GM19372 (cell line): Measurements from ENCODE around the gene RBM4B.

Experiments
- ATAC-seq: cut with Tn5 transposase; IDR thresholded peaks from one replicate; pipeline ENCODE4 v1.9.1; 2021; ENCODE audit warnings: mild to moderate bottlenecking, low read depth, moderate library complexity; ENCODE audit not compliant: unreplicated experiment

Gene RBM4B

DNA sequence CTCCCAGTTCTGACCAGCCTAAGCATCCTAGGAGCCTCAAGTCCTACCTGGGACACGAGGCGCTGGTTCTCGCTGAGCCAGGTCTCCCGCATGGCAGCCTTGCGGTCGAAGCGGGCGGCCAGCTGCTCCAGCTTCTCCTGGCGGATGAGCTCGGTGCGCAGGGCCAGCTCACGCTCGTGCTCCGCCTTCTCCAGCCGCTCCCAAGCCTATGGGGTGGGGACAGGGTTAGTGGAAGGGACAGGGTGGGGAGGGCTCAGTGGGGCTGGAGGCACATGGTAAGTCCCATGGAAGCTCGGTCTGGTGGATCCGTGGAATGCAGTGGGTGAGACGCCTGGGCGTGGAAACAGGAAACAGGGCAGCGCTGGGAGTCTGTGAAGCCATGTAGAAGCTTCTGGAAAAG lies 30.4 kb upstream of the RBM4B start:
- ATAC-seq, result no peak

DNA sequence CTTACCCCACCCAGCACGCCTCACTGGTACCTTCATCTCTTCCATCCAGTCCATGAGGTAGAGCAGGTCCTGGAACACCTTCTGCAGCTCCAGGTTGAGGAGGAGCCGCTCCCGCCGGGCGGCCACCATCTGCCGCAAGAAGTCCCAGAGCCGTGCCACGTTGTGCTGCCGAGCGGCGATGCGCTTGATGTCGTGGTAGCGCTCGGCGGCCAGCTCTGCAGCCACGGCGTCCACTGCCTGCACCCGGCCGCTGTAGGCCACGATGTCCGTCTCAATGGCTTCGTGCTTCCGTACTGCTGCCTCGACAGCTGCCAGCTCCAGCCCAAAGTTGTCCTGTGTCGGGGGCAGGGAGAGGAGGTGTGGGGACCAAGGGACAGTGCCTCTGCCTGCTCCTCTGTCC lies 29.8 kb upstream of the RBM4B start:
- no peak for ATAC-seq

DNA sequence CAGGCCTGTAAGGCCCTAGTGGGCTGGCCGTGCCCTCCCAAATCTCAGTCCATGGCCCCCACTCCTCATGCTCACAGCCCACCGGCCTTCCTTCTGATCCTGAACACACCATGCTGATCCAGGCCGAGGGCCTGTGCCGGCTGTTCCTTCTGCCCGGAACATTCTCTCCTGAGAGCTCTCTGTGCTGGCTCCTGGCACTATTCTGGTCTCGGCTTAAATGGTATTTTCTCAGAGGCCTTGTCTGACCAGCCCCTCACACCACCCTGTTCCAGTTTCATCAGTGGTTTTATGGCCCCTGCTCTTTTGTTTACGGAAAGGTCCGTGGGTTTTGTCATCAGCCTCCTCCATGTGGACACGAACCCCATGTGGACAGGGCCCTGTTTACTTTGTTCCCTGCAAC lies 29.3 kb upstream of the RBM4B start:
- ATAC-seq, result no peak

DNA sequence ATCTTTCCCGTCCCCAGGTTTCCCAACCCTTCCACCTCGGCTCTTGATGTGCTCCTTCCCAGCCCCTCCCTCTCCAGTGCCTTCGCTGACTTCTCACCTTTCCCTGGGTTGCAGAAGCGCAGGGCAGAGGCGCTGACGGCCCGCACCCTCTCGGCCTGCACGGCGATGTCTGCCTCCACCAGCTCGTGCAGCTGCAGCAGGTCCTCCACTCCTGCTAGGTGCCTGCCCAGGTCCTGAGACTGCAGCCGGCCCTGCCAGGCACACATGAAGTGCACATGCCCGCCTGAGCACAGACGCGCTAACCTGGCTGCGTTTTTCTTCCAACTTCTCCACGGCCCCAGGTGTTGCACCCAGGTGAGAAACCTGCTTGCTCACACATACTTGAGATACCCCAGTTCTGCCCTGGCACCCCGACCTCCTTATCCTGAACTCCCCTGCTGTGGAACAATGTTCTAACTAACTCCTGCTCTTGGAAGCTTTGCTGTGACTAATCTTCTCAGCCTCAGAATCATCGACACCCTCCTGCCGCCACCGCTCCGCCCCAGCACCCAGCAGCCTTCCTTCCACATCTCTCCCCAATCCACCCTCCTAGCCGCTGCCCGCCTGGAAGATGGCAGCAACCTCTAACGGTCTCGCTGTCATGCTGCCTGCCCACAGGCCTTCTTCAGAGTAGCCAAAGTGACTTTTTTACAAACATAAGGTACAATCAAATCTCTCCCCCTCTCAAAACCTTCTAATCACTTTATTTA lies 28.1 kb upstream of the RBM4B start:
- ATAC-seq, result no peak

DNA sequence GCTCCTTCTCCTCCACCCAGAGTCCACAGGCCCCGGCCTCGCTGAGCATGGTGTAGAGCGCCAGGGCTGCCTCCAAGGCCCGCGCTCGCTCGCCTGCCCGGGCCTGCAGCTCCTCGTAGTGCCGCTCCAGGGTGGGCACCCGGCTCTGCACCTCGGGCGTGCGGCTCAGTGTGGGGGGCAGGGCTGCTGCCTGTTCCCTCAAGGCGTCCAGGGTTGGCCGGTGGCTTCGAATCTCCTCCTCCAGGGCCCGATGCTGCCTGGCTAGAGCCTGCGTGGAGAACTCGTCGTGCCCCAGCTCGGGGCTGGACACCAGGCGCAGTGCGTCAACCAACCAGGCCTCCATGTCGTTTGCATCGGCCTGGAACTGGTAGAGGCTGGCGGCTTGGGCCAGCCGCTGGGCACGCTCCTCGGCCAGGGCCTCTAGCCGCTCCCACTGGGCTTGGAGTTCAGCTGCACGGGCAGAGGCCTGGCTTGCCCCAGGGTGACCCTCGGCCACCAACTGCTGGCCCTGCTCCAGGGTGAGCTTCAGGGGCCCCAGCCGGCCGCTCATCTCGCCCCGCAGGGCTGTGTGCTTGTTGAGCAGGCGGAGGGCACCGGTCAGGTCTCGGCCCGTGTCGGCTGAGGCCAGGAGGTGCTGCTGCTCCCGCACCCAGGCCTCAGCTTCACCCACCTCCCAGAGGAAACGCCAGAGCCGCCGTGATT lies 27.1 kb upstream of the RBM4B start:
- ATAC-seq, result no peak

DNA sequence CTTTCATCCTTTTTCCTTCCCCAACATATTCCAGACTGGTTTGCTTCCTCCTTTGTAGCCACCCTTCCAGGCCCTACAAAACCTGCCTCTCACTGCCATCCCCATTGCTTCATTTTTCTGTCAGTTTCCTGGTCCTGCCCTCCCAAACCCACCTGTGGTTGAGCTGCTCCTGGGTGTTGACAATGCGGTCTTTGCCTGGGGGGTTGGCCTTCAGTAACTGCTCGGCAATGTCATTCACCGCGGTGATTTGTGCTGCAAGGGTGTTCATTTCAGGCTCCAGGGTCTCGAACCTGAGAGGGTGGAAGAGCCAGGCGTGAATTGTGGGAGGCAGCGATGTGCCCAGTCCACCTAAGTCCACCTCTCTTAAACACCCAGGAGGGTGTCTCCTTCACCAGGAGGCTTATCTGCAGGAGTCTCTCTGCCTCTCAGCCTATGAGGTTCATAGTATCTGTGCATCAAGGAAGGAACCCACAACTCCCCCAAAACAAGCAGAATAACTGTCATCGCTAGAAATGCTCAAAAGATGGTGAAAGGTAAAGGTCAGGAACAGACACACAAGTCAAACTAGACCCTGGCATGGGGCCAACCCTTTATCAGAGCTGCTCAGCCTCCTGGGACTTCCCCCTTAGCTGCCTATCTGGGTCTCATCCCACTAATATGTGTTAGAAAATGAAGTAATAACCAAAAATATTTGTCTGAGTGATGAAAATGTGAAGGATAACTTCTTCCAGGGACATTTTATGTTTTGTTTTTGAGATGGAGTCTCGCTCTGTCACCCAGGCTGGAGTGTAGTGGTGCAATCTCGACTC lies 23.9 kb upstream of the RBM4B start:
- no peak for ATAC-seq

DNA sequence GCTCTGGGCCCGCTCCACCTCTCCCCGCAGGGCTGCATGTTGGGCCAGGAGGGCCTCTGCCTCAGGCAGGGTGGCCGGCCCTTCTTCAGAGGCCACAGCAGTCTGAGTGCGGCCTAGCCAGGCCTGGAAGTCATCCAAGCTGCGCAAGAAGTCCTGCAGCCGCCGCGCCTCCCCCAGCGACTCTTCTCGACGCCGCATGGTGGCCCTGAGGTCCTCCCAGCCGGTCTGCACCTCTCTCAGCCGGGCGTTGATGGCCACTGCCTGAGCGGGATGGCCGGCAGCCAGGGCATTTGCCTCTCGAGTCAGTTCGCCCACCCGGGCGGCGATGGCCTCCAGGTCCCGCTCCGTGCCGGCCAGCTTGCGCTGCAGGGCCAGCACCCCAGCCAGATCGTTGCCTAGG lies 23.1 kb upstream of the RBM4B start:
- ATAC-seq, result no peak

DNA sequence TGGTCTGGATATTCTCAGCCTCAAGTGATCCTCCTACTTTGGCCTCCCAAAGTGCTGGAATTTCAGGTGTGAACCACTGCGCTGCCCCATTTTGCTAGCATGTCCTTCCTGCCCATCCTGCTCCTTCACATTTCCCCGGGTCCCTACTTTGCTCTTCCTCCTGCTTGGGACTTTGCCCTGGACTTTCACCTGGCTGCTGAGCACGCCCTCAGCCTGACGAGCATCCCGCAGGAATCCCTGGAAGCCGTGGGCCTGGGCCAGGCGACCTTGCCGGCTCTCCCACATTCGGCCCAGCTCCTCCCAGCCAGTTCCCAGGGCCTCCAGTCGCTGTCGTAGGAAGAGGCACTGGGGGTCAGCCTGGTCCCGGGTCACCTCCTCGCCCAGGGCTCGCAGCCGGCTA lies 22.6 kb upstream of the RBM4B start:
- no peak for ATAC-seq

DNA sequence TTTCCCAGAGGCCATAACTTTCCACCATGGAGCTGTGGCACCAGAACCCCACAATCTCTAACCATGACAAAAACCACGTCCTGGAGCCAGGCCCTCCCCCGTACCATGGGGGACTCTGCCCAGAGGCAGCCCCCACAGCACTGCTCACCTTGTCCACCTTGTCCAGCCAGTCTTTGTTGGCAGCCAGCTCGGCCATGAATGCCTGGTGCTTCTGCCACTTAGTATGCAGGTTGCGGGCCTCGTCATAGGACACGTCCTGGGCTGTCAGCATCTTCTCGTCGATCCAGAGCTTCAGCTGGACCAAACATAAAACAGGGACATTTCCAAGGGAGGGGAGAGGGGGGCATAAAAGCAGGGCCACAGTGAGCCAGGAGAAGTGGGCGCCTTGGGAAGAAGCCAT lies 20.8 kb upstream of the RBM4B start:
- ATAC-seq, result no peak

DNA sequence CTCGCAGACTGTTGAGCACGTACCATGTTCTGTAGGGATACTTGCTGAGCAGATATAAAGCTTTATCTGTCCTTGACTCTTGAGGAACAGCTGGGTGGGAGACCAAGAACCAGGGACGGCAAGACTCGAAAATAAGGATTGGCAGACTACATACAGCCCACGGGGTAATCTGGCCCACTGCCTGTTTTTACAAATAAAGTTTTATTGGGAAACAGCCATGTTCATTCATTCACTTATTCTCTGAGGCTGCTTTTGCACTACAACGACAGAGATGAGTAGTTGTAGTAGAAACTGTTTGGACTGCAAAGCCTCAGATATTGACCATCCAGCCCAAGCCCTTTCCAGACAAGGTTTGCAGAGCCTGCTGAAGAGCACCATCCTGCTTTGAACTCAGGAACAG lies 20.3 kb upstream of the RBM4B start:
- ATAC-seq, result no peak

DNA sequence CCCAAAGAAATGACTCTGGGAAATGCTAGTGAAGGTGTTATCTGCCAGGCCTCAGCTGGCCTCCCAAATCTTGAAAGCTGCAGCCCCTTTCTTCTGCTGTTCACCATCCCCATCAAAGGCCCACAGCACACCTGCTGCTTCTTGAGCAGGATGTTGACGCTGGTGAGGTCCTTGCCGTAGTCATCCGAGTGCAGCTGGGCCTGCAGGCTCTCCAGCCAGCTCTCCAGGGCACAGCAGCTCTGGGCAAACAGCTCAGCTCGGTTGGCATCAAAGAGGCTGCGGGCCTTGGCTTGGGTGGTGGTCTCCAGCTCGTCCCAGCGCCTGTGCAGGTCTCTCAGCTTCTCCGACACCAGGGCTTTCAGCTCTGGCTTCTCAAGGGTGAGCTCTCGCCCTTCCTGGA lies 18.5 kb upstream of the RBM4B start:
- no peak for ATAC-seq

DNA sequence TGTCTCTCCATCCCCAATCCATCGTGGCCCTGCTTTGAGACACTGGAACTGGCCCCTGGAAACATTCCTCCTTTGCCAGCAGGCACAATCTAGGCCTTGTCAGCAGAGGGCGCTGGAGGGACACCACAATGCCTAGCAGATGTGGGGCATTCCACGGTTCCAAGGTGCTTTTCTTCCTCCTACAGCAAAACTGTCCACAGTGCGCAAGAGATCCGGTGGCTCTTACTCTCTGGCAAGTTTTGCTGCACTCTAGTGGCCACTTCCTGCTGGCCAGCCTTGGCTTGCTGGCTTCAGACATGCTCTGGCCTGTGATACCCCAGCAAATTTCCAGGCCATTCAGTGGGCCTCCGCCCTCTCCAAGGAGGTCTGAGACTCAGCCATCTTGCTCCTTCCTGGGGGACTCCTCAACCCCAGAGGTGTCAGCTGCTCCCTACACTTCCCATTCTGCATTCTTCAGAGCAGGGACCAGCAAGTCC lies 17.1 kb upstream of the RBM4B start:
- ATAC-seq, result no peak

DNA sequence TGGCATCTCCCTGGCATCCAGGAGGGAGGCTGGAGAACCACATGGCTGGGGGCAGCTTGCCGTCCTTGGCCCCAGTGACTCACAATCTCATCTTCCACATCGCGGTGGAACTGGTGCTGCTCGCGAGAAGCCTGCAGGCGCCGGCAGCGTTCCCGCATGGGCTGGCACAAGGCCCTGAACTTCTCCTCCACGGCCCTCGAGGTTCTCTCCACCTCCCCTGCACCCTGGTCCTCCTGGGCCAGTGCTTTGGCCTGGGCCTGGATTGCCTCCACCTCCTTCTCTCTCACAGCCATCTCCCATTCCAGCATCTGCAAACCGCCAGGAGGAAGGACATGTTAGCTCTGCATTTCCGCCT lies 16.3 kb upstream of the RBM4B start:
- ATAC-seq, result no peak

DNA sequence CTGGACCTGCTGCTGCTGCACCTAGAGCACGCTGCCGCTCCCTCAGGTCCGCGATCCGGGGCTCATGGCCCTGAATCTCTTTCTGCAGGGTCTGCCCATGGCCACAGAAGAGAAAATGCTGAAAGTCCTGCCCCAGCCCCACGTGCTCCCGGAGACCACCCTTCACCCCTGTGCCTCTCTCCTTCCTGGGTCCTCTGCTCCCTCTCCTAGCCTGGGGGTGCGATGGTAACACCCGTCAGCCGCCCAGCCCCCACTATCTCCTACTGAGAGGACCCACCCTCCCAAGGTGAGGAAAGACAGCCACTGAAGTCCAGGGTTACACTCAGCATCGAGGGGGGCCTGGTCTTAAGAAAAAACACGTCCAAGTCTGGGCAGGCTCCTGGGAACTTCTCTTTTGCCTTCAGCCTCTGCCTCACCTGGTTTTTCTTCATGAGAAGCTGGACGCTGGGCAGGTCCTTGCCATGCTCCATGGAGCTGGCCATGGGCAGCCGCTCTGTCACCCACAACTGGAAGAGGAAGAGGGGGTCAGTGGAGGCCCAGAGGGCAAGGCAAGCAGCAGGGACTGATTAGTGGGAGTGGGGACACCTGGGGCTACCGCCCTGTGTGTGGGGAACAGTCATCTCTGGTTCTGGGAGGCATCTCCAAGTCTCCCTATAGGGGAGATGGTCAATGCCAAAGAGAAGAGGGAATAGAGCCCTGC lies 15.8 kb upstream of the RBM4B start:
- ATAC-seq, result no peak

DNA sequence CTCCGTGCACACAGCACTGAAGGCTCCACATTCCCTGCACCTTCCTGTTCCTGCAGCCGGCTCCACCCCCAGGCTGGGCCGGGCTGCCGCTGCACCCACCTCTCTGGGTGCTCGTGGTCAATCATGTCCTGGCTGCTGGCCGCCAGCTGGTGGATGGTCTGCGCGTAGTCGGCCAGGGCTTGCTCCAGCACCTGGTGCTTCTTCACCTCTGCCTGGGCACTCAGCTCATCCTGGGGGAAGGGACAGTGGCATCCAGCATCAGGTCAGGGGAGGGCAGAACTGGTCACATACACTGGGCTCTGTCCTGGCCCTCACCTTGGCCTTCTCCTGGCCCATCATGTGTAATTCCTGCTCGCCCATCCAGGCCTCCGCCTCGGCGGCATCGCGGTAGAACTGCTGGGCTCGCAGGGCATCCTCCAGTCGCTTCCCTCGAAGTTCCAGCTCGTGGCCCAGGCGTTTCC lies 15.2 kb upstream of the RBM4B start:
- ATAC-seq, result no peak

DNA sequence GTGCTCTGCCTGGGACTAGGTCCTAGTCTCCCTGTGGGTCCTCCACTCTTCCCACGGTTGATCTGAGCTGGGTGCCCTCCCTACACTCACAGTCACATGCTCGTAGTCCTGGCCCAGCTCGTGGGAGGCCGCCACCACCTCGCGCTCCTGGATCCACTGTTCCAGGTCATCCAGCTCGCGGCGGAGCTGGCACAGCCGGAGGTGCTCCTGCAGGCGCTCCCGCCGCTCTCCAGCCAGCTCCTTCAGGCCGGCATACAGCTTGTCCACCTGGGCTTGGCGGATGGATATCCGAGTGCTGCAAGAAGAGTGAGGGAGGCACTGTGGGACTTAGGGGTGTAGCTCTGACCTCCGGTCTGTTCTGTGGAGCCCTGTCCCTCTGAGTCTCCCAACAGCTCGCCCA lies 14.8 kb upstream of the RBM4B start:
- no peak for ATAC-seq

DNA sequence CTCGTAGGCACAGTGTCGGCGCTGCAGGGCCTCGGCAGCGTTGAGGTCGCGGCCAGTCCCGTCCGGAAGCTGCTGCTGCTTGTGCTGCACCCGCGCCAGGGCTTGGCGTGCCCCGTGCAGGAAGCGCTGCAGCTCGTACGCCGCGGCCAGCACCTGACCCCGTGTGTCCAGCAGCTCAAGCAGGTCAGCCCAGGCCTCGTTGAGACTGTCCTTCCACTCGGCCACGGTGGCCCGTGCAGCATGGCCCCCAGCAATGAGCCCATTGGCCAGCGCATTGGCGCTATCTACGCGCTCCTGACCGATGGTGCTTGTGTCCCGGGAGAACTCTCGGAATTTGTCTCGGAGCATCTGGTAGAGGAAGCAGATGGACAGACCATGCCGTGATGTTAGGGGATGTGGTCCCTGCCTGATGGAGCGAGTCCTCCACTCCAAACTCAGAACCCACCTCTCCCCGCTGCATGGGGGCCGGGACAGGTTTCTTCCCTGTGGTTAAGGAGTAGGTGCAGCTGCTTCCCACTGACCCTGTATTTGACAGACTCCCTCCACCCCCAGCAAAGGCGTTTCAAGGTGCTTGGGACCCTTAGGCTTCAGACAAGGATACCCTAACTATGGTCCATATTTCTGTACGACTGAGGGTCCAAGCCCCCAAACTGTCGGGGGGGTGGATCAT lies 13.8 kb upstream of the RBM4B start:
- no peak for ATAC-seq

DNA sequence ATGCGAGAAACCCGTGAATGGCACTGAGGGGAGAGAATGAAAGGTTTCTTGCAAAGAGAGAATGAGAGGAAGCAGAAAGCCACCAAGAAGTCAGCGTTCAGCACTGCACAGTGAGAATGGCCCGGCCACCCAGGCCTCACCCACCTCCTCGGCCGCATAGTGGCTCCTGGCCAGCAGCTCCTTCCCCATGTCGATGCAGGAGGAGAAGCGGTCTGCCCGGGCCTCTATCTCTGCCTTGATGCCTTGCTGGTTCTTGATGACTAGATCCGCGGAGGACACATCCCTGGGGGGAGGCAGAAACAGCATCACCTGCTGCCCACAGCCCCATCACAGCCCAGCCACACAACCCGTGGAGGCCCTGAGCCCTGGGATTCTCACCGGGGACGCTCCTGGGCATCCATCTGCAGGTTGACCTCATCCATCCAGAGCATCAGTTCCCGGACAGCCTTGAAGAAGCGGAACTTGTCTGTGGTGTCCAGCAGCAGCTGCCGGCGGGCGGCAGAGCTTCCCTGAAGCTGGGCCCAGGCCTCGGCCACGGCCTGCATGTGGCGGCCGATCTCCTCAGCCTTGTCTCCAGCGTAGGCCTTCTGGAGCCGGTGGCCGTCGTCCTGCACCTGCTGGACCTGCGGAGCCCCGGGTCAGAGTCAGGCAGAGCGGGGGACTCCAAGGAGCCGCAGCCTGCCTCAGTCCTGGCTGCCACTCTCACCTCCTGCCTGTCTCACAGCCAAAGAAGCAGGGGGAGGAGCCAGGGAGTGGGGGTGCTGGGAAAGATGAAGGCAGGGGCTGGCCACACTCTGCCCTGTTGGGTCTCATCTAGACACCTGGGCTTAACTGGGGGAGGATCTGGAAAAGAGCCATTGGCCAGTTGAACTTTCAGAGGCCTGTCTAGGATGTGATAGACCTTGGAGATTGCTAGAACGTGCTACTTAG lies 12.2 kb upstream of the RBM4B start:
- no peak for ATAC-seq
